H9 (cell line): ENCODE results near the gene MSH3. TPM values are rescaled to one million over a fixed set of nuclear protein-coding genes. Genes with fewer than 3 reads are reported as not detected.

ENCODE experiments used
- DNase-seq: peaks from one replicate; pipeline ENCODE4 v3.0.0-alpha.2; 2017
- H2AFZ ChIP-seq: one replicate; pipeline ENCODE4 v1.6.1; 2013; ENCODE audit warnings: mild to moderate bottlenecking, low read length, control low read depth, moderate library complexity
- H2AK5ac ChIP-seq: 2 replicates; pipeline ENCODE4 v1.6.1; 2013; ENCODE audit warnings: low read length, control low read depth, mixed read lengths; ENCODE audit not compliant: insufficient read length
- H2BK120ac ChIP-seq: one replicate; pipeline ENCODE4 v1.6.1; 2013; ENCODE audit warnings: low read depth, mild to moderate bottlenecking, low read length, control low read depth, inconsistent platforms; ENCODE audit not compliant: poor library complexity, severe bottlenecking
- H2BK12ac ChIP-seq: 2 replicates; pipeline ENCODE4 v1.6.1; 2013; ENCODE audit warnings: low read length, control low read depth, mixed read lengths, low read depth; ENCODE audit not compliant: insufficient read length
- H2BK15ac ChIP-seq: 2 replicates; pipeline ENCODE4 v1.6.1; 2013; ENCODE audit warnings: low read depth, low read length, control low read depth
- H2BK20ac ChIP-seq: one replicate; pipeline ENCODE4 v1.6.1; 2013; ENCODE audit warnings: low read depth, mild to moderate bottlenecking, low read length, control low read depth, inconsistent platforms; ENCODE audit not compliant: poor library complexity, severe bottlenecking
- H2BK5ac ChIP-seq: 2 replicates; pipeline ENCODE4 v1.6.1; 2013; ENCODE audit warnings: low read length, control low read depth, mixed read lengths; ENCODE audit not compliant: insufficient read length
- H3K14ac ChIP-seq: 2 replicates; pipeline ENCODE4 v1.6.1; 2013; ENCODE audit warnings: low read length, control low read depth; ENCODE audit not compliant: insufficient read depth
- H3K18ac ChIP-seq: 2 replicates; pipeline ENCODE4 v1.6.1; 2013; ENCODE audit warnings: low read depth, mild to moderate bottlenecking, mixed read lengths, low read length, control low read depth; ENCODE audit not compliant: insufficient read length
- H3K23ac ChIP-seq: 2 replicates; pipeline ENCODE4 v1.6.1; 2013; ENCODE audit warnings: low read length, control low read depth, mixed read lengths, low read depth; ENCODE audit not compliant: insufficient read length
- H3K23me2 ChIP-seq: 2 replicates; pipeline ENCODE4 v1.6.1; 2013; ENCODE audit warnings: low read depth, mild to moderate bottlenecking, mixed read lengths, low read length, control low read depth; ENCODE audit not compliant: insufficient read length, poor library complexity, severe bottlenecking
- H3K27ac ChIP-seq: 2 replicates; pipeline ENCODE4 v1.5.1; 2013; ENCODE audit warnings: low read length, control low read depth, mixed read lengths, low read depth; ENCODE audit not compliant: insufficient read length
- H3K27me3 ChIP-seq: 2 replicates; pipeline ENCODE4 v1.6.1; 2013; ENCODE audit warnings: low read length, control low read depth, inconsistent platforms; ENCODE audit not compliant: insufficient read depth
- H3K4ac ChIP-seq: 2 replicates; pipeline ENCODE4 v1.6.1; 2013; ENCODE audit warnings: low read depth, mild to moderate bottlenecking, control low read depth, inconsistent platforms, low read length, moderate library complexity
- H3K4me1 ChIP-seq: 2 replicates; pipeline ENCODE4 v1.6.1; 2013; ENCODE audit warnings: low read length, control low read depth, inconsistent platforms; ENCODE audit not compliant: insufficient read depth
- H3K4me2 ChIP-seq: 2 replicates; pipeline ENCODE4 v1.6.1; 2013; ENCODE audit warnings: low read length, control low read depth, mixed read lengths; ENCODE audit not compliant: insufficient read length, insufficient read depth
- H3K56ac ChIP-seq: 2 replicates; pipeline ENCODE4 v1.6.1; 2013; ENCODE audit warnings: low read depth, mild to moderate bottlenecking, mixed read lengths, low read length, control low read depth; ENCODE audit not compliant: insufficient read length
- H3K79me1 ChIP-seq: 2 replicates; pipeline ENCODE4 v1.6.1; 2013; ENCODE audit warnings: low read depth, mild to moderate bottlenecking, moderate library complexity, low read length, control low read depth, inconsistent platforms; ENCODE audit not compliant: insufficient read depth, poor library complexity, severe bottlenecking
- H3K79me2 ChIP-seq: 2 replicates; pipeline ENCODE4 v1.6.1; 2013; ENCODE audit warnings: low read length, control low read depth, inconsistent platforms; ENCODE audit not compliant: insufficient read depth
- H3K9ac ChIP-seq: 2 replicates; pipeline ENCODE4 v1.6.1; 2013; ENCODE audit warnings: low read length, control low read depth, mixed read lengths; ENCODE audit not compliant: insufficient read length; ENCODE audit errors: extremely low read depth
- H3K9me3 ChIP-seq: one replicate; pipeline ENCODE4 v1.6.1; 2013; ENCODE audit warnings: low read depth, low read length, inconsistent platforms; ENCODE audit not compliant: control insufficient read depth
- H3T11ph ChIP-seq: one replicate; pipeline ENCODE4 v1.6.1; 2013; ENCODE audit warnings: mild to moderate bottlenecking, low read length, control low read depth, inconsistent platforms
- H4K20me1 ChIP-seq: one replicate; pipeline ENCODE4 v1.6.1; 2013; ENCODE audit not compliant: control insufficient read depth, insufficient read length, insufficient read depth
- H4K5ac ChIP-seq: 2 replicates; pipeline ENCODE4 v1.6.1; 2013; ENCODE audit warnings: low read depth, mild to moderate bottlenecking, mixed read lengths, low read length, control low read depth; ENCODE audit not compliant: insufficient read length
- H4K8ac ChIP-seq: replicated peaks from 2 replicates; pipeline ENCODE4 v1.6.1; 2013; ENCODE audit warnings: low read length, control low read depth, mixed read lengths, low read depth; ENCODE audit not compliant: insufficient read length
- H4K91ac ChIP-seq: 2 replicates; pipeline ENCODE4 v1.6.1; 2013; ENCODE audit warnings: low read depth, mild to moderate bottlenecking, moderate library complexity, mixed read lengths, low read length, control low read depth; ENCODE audit not compliant: insufficient read length
- H3K27ac Mint-ChIP-seq, 3 experiments: 2 replicates in 2 of 3; 3 replicates in 1 of 3; pipeline ENCODE4 v1.8.0; 2020 to 2021; ENCODE audit warnings: mixed read lengths in 3 of 3, mild to moderate bottlenecking in 1 of 3, moderate library complexity in 1 of 3
- H3K27me3 Mint-ChIP-seq: 2 replicates; pipeline ENCODE4 v1.8.0; 2021; ENCODE audit warnings: low read depth, mild to moderate bottlenecking, moderate library complexity, mixed read lengths
- H3K36me3 Mint-ChIP-seq, 3 experiments: 2 replicates in 2 of 3; 3 replicates in 1 of 3; pipeline ENCODE4 v1.8.0; 2020 to 2021; ENCODE audit warnings: low read depth in 3 of 3, mixed read lengths in 3 of 3; ENCODE audit not compliant: insufficient read depth in 1 of 3
- H3K4me1 Mint-ChIP-seq, 2 experiments: 2 replicates each; pipeline ENCODE4 v1.8.0; 2020; ENCODE audit warnings: mixed read lengths in 2 of 2
- H3K4me3 Mint-ChIP-seq, 2 experiments: 2 replicates in 1 of 2; 3 replicates in 1 of 2; pipeline ENCODE4 v1.8.0; 2020 to 2021; ENCODE audit warnings: mild to moderate bottlenecking in 2 of 2, mixed read lengths in 2 of 2, moderate library complexity in 1 of 2
- H3K9me3 Mint-ChIP-seq, 2 experiments: 2 replicates in 1 of 2; 3 replicates in 1 of 2; pipeline ENCODE4 v1.8.0; 2020; ENCODE audit warnings: mild to moderate bottlenecking in 2 of 2, mixed read lengths in 2 of 2, moderate library complexity in 1 of 2
- CTCF ChIP-seq: fragments of 200-600 bp; sonication (generic); conservative IDR thresholded peaks from 3 replicates; pipeline ENCODE4 v1.8.0; 2021; ENCODE audit warnings: antibody characterized with exemption, mild to moderate bottlenecking
- WGBS: extraction: QIAGEN DNeasy Blood & Tissue Kit; methylation state at CpG from one replicate; pipeline ENCODE4 v1.1.7; 2013; ENCODE audit warnings: missing lambda C conversion rate, low lambda C conversion rate, mixed read lengths; ENCODE audit not compliant: insufficient read length; ENCODE audit errors: extremely low coverage; 5-methylcytosine and 5-hydroxymethylcytosine counted together
- total RNA-seq: library from RNA; stranded (reverse); gene quantifications from 2 replicates; pipeline ENCODE4 v1.2.1, GENCODE V29; 2021

MSH3 gene
- total RNA-seq, 1 experiment from 2014 or later, result 17.3 TPM

GRCh38 chr5:80711216-80711615 lies 56.8 kb downstream of the MSH3 start:
- no peak overlapping the region for H2BK12ac ChIP-seq
- Mint-ChIP-seq H3K4me3 (no peak overlapping the region), H3K27me3 (no peaks in the 10 kb centered on the region), H3K9me3 (no peaks in the 10 kb centered on the region), H3K27ac (no peak overlapping the region), H3K36me3 (peaks cover 0 to 18% (median 1%) of the 10 kb centered on the region in 3 experiments; a peak in 4 of 7 replicates), H3K4me1 (peaks cover 11 to 13% of the 10 kb centered on the region in 2 experiments)
- no peak overlapping the region for H3K27ac ChIP-seq
- no peak overlapping the region for H3K23ac ChIP-seq
- no peak overlapping the region for H3K18ac ChIP-seq
- H4K8ac ChIP-seq, result no peak overlapping the region
- H3K9me3 ChIP-seq, result no peaks in the 10 kb centered on the region
- no peak overlapping the region for H4K5ac ChIP-seq
- H2BK120ac ChIP-seq, result no peak overlapping the region
- TF ChIP-seq CTCF, result no peak
- no peak overlapping the region for H3T11ph ChIP-seq
- DNase-seq, result no peak
- no peaks in the 10 kb centered on the region for H4K20me1 ChIP-seq
- H3K14ac ChIP-seq, result no peak overlapping the region
- H3K56ac ChIP-seq, result no peak overlapping the region
- H2AK5ac ChIP-seq, result no peak overlapping the region
- no peak overlapping the region for H3K4me2 ChIP-seq
- H3K79me2 ChIP-seq, result no peaks in the 10 kb centered on the region
- WGBS, result no CpG with 5 or more reads among the region's 5 CpGs
- no peak overlapping the region for H2BK15ac ChIP-seq
- no peak overlapping the region for H3K9ac ChIP-seq
- H2BK20ac ChIP-seq, result no peak overlapping the region
- H4K91ac ChIP-seq, result no peak overlapping the region
- H3K4me1 ChIP-seq, result no peaks in the 10 kb centered on the region
- H3K4ac ChIP-seq, result no peak overlapping the region
- H2BK5ac ChIP-seq, result no peak overlapping the region
- H3K79me1 ChIP-seq, result no peaks in the 10 kb centered on the region
- H3K27me3 ChIP-seq, result no peaks in the 10 kb centered on the region
- H2AFZ ChIP-seq, result no peak overlapping the region
- H3K23me2 ChIP-seq, result no peaks in the 10 kb centered on the region
